Measurements from ENCODE around the gene SCAMP3. TPM values are rescaled to one million over a fixed set of nuclear protein-coding genes. Genes with fewer than 3 reads are reported as not detected.
A peak's percentile ranks its signal among the peaks of the same experiment; 100 is the strongest.

The SCAMP3 gene
- total RNA-seq = 57.3 TPM
- polyA plus RNA-seq = 100 to 1,000 TPM; 110 to 150 (median 141) TPM

DNA sequence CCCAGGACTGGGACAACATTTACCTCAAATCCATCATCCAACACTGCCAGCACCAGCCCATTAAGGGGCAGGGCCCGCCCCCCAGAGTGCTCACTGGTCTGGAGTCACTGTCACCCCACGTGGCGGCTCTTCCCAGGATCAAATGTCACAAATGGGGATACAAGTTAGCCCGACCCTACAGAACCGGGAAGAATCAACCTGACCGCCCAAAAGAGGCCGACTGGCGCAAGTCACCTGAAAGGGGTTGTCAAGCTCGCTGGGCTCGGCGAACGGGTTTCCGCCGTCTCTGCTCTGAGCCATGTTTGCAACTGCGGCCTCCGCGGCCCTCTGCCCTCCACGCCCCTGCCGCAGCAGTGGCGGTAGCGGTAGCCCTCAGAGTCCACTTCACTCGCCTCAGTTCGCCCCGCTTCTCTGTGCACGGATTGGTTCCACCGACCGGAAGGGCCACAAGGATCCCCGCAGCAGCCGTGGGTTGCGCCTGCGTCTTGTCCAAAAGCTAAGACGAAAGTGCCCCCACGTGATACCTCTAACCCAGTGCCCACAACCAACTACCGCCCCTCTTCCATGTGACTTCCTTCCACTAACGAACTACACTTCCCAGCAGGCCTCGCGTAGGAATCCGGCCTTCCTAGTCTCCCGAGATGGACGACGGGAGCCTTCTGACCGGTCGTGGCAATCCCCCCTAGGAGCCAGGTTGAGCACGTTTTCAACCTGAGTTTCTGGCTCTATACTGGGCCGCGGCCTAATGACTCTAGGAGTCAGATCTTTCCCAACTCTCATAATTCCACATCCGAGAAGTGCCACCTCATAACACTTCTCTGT lies at the start of gene SCAMP3:
SCAMP3 (minus strand) TSS at position 509 of the 822 bp plus-strand sequence; CDS start at position 300, 209 bp downstream.
- Mint-ChIP-seq H3K9me3 (no peaks in the 10 kb centered on the region), H3K27me3 (no peaks in the 10 kb centered on the region), H3K4me3 (peak within 1 kb of the TSS; percentile 99 to 100 (median 100)), H3K27ac (peak within 1 kb of the TSS; percentile 97 to 99 (median 99)), H3K4me1 (peaks cover 11 to 41% (median 23%) of the 10 kb centered on the region in 4 donors), H3K36me3 (peaks cover 47% of the 10 kb centered on the region)
- peak within 1 kb of the TSS; percentile 81 for H3K27ac ChIP-seq (ENCODE audit: insufficient read depth, low read length, poor library complexity, severe bottlenecking)
- peaks cover 53% of the 10 kb centered on the region for H3K36me3 ChIP-seq (ENCODE audit: control insufficient read depth, insufficient read depth, low read length)
- ATAC-seq (ENCODE audit: low read depth in 2 of 2) = peak; percentile 97 to 98
- peak; percentile 85 to 95 (median 88) for DNase-seq
- H3K4me1 ChIP-seq (ENCODE audit: control insufficient read depth, insufficient read depth, low read length, poor library complexity, severe bottlenecking) = peaks cover 24% of the 10 kb centered on the region
- H3K4me3 ChIP-seq (ENCODE audit: low read depth, low read length) = peak within 1 kb of the TSS; percentile 84
- H3K27me3 ChIP-seq (ENCODE audit: control insufficient read depth, insufficient read depth, low read length) = no peaks in the 10 kb centered on the region
- no peaks in the 10 kb centered on the region for H3K9me3 ChIP-seq (ENCODE audit: control insufficient read depth in 2 of 2, low read length in 2 of 2)

- ATAC-seq (ENCODE audit: low read depth in 2 of 2) (no peak), DNase-seq (no peak)
- Mint-ChIP-seq H3K27me3 (no peaks in the 10 kb centered on the region), H3K36me3 (peaks cover 16% of the 10 kb centered on the region), H3K4me1 (peaks cover 0 to 47% (median 14%) of the 10 kb centered on the region in 4 donors), H3K27ac (peak overlapping the region; percentile 92 to 99 (median 95)), H3K4me3 (peak overlapping the region; percentile 91 to 99 (median 94)), H3K9me3 (no peaks in the 10 kb centered on the region)
- Histone ChIP-seq H3K36me3 (ENCODE audit: control insufficient read depth, insufficient read depth, low read length) (peaks cover 13% of the 10 kb centered on the region), H3K4me3 (ENCODE audit: low read depth, low read length) (peak overlapping the region; percentile 90), H3K4me1 (ENCODE audit: control insufficient read depth, insufficient read depth, low read length, poor library complexity, severe bottlenecking) (peaks cover 21% of the 10 kb centered on the region), H3K9me3 (ENCODE audit: control insufficient read depth in 2 of 2, low read length in 2 of 2) (no peaks in the 10 kb centered on the region), H3K27ac (ENCODE audit: insufficient read depth, low read length, poor library complexity, severe bottlenecking) (peak overlapping the region; percentile 97), H3K27me3 (ENCODE audit: control insufficient read depth, insufficient read depth, low read length) (no peaks in the 10 kb centered on the region)
Observed at GRCh38 chr1:155309423-155310021, 47.4 kb upstream of the SCAMP3 start.

DNA sequence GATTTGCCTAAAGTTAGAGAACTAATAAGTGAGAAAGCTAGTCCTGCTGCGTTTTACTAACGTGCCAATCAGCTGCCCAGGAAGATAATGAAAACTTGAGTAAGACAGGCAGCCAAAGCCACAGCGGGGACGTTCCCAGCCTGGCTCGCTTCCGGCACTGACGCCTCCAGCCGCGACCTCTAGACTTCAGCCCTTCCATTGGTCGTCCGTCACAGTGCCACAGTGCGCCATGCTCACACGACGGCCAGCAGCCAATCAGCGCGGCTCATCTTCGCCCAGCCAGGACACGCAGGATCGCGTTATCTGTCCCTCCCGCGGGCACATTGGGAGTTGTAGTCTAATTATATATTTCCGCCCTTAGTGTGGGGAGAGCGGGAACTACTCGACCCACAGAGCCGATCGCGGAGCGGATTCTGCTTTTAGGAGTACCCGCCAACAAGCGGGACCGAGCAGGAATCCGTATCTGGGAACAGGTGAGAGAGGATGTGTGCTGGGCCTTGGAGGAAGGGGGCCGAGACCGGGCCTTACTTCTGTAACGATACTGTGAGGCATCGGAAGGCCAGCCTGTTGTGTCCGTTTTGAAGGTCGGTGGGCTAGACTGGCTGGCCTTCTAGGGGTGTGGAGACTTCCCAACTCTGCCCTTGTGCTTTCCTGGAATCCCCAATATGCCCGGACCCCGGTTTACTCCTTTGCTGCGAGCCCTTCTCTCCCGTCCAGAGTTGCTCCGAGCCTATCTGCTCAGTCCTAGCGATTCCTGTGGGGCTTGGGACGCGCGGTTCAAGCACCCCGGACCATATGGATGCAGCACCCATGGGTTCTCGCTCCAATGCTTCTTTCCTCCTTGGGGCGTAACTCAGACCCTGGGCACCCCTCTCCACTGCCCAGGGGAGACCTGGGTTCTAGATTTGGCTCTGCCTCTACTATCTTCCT lies 46.6 kb upstream of the SCAMP3 start, which contains the start of gene FDPS:
FDPS (plus strand) TSS at position 374 of the 930 bp plus-strand sequence. CDS start 924 bp downstream, outside the sequence.
- Histone ChIP-seq H3K4me3 (ENCODE audit: low read depth, low read length) (peak within 1 kb of the TSS; percentile 90), H3K27ac (ENCODE audit: insufficient read depth, low read length, poor library complexity, severe bottlenecking) (peak within 1 kb of the TSS; percentile 97), H3K36me3 (ENCODE audit: control insufficient read depth, insufficient read depth, low read length) (peaks cover 13% of the 10 kb centered on the region), H3K4me1 (ENCODE audit: control insufficient read depth, insufficient read depth, low read length, poor library complexity, severe bottlenecking) (peaks cover 21% of the 10 kb centered on the region), H3K27me3 (ENCODE audit: control insufficient read depth, insufficient read depth, low read length) (no peaks in the 10 kb centered on the region), H3K9me3 (ENCODE audit: control insufficient read depth in 2 of 2, low read length in 2 of 2) (no peaks in the 10 kb centered on the region)
- Mint-ChIP-seq H3K4me1 (peaks cover 0 to 47% (median 14%) of the 10 kb centered on the region in 4 donors), H3K27me3 (no peaks in the 10 kb centered on the region), H3K4me3 (peak within 1 kb of the TSS; percentile 91 to 99 (median 94)), H3K27ac (peak within 1 kb of the TSS; percentile 92 to 99 (median 95)), H3K9me3 (no peaks in the 10 kb centered on the region), H3K36me3 (peaks cover 16% of the 10 kb centered on the region)
- peak; percentile 99 for ATAC-seq (ENCODE audit: low read depth in 2 of 2)
- DNase-seq = peak; percentile 96 to 99 (median 97)

DNA sequence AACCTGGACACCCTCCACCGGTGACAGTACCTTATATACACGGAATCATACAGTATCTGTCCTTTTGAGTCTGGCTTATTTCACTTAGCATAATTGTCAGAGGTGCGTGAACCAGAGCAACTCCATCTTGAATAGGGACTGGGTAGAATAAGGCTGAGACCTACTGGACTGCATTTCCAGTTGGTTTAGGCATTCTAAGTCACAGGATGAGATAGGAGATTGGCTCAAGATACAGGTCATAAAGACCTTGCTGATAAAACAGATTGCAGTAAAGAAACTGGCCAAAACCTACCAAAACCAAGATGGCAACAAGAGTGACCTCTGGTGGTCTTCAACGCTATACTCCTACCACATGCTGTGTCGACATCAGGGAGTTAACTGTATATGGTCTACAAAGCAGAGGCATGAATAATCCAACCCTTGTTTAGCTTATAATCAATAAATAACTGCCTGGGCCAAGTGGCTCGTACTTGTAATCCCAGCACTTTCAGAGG lies 45.1 kb upstream of the SCAMP3 start:
- H3K4me1 Mint-ChIP-seq = peaks cover 0 to 39% (median 12%) of the 10 kb centered on the region in 4 donors
- H3K36me3 Mint-ChIP-seq = peaks cover 11% of the 10 kb centered on the region
- peak overlapping the region; percentile 9 to 99 (median 95) for H3K27ac Mint-ChIP-seq
- ATAC-seq (ENCODE audit: low read depth in 2 of 2) = no peak
- no peak overlapping the region for H3K27ac ChIP-seq (ENCODE audit: insufficient read depth, low read length, poor library complexity, severe bottlenecking)
- peak in 1 of 3 donors; percentile 46 for DNase-seq
- peaks cover 4% of the 10 kb centered on the region for H3K36me3 ChIP-seq (ENCODE audit: control insufficient read depth, insufficient read depth, low read length)
- no peaks in the 10 kb centered on the region for H3K27me3 ChIP-seq (ENCODE audit: control insufficient read depth, insufficient read depth, low read length)
- H3K27me3 Mint-ChIP-seq = no peaks in the 10 kb centered on the region
- no peaks in the 10 kb centered on the region for H3K9me3 Mint-ChIP-seq
- H3K4me1 ChIP-seq (ENCODE audit: control insufficient read depth, insufficient read depth, low read length, poor library complexity, severe bottlenecking) = peaks cover 21% of the 10 kb centered on the region
- no peak overlapping the region for H3K4me3 ChIP-seq (ENCODE audit: low read depth, low read length)
- H3K4me3 Mint-ChIP-seq = peak overlapping the region in 3 of 4 donors; percentile 13 to 34 (median 22)
- no peaks in the 10 kb centered on the region for H3K9me3 ChIP-seq (ENCODE audit: control insufficient read depth in 2 of 2, low read length in 2 of 2)

DNA sequence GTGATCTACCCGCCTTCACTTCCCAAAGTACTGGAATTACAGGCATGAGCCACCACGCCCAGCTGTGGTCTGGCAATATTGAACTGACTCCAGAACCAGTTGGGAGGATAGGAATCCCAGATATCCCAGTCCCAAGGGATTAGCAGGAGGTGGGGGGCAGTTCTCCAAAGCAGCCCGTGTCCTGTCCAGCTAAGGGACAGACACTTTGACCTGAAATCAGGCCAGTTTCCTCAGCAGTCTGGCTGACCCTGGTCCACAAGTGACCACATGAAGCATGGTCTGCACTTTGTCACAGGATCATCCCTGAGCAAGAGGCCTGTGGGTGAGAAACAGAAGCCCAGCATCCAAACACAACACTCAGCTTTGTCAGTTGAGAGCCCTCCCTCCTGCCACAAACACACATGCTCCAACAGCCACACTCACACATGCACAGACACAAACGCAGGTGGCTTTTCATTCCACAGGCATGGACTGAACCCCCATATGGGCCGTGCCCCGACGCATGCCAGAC lies 43.8 kb upstream of the SCAMP3 start:
- H3K4me3 ChIP-seq (ENCODE audit: low read depth, low read length) = no peak overlapping the region
- Mint-ChIP-seq H3K36me3 (peaks cover 6% of the 10 kb centered on the region), H3K4me1 (peaks cover 0 to 29% (median 8%) of the 10 kb centered on the region in 4 donors), H3K9me3 (no peaks in the 10 kb centered on the region), H3K4me3 (peak overlapping the region in 1 of 4 donors; percentile 49), H3K27me3 (no peaks in the 10 kb centered on the region), H3K27ac (peak overlapping the region in 1 of 3 donors; percentile 12)
- H3K27ac ChIP-seq (ENCODE audit: insufficient read depth, low read length, poor library complexity, severe bottlenecking) = no peak overlapping the region
- ATAC-seq (ENCODE audit: low read depth in 2 of 2) (no peak), DNase-seq (no peak)
- H3K4me1 ChIP-seq (ENCODE audit: control insufficient read depth, insufficient read depth, low read length, poor library complexity, severe bottlenecking) = peaks cover 21% of the 10 kb centered on the region
- H3K9me3 ChIP-seq (ENCODE audit: control insufficient read depth in 2 of 2, low read length in 2 of 2) = no peaks in the 10 kb centered on the region
- no peaks in the 10 kb centered on the region for H3K27me3 ChIP-seq (ENCODE audit: control insufficient read depth, insufficient read depth, low read length)
- no peaks in the 10 kb centered on the region for H3K36me3 ChIP-seq (ENCODE audit: control insufficient read depth, insufficient read depth, low read length)

GRCh38 chr1:155304558-155305063 lies 42.5 kb upstream of the SCAMP3 start:
- Mint-ChIP-seq H3K27ac (no peak overlapping the region), H3K9me3 (no peaks in the 10 kb centered on the region), H3K27me3 (no peaks in the 10 kb centered on the region), H3K4me1 (peaks cover 0 to 18% (median 3%) of the 10 kb centered on the region in 4 donors), H3K4me3 (peak overlapping the region in 1 of 4 donors; percentile 34), H3K36me3 (peaks cover 3% of the 10 kb centered on the region)
- Histone ChIP-seq H3K27ac (ENCODE audit: insufficient read depth, low read length, poor library complexity, severe bottlenecking) (no peak overlapping the region), H3K9me3 (ENCODE audit: control insufficient read depth in 2 of 2, low read length in 2 of 2) (no peaks in the 10 kb centered on the region), H3K36me3 (ENCODE audit: control insufficient read depth, insufficient read depth, low read length) (no peaks in the 10 kb centered on the region), H3K4me3 (ENCODE audit: low read depth, low read length) (no peak overlapping the region), H3K27me3 (ENCODE audit: control insufficient read depth, insufficient read depth, low read length) (no peaks in the 10 kb centered on the region), H3K4me1 (ENCODE audit: control insufficient read depth, insufficient read depth, low read length, poor library complexity, severe bottlenecking) (peaks cover 16% of the 10 kb centered on the region)
- DNase-seq = no peak
- ATAC-seq (ENCODE audit: low read depth in 2 of 2) = no peak
